ENCODE measurements around the gene OVAAL. TPM values are rescaled to one million over a fixed set of nuclear protein-coding genes. Genes with fewer than 3 reads are reported as not detected.

OVAAL gene
- total and polyA plus RNA-seq, 2 donors (not counting 1 experiment from before 2014, with no cell fraction given): not detected

GRCh38 chr1:180555411-180555810 is 3.4 kb upstream of the OVAAL start:
- TF ChIP-seq EZH2 (IDR thresholded peaks at IDR 0.05; ENCODE audit: low read length, missing control alignments): no peak
- no peak for TF ChIP-seq CTCF (conservative IDR thresholded peaks at IDR 0.05 in 1 of 2, IDR thresholded peaks at IDR 0.05 in 1 of 2; ENCODE audit: low read depth in 1 of 2, low read length in 2 of 2)
- H3K79me2 ChIP-seq (ENCODE audit: control insufficient read depth, insufficient read depth, low read length): no peaks in the 10 kb centered on the region
- no peak overlapping the region for H3K4me2 ChIP-seq (ENCODE audit: extremely low read depth, insufficient read depth, low read length)
- H4K20me1 ChIP-seq (ENCODE audit: control insufficient read depth, extremely low read depth, insufficient read depth, low read length): no peaks in the 10 kb centered on the region
- H3K27me3 ChIP-seq (ENCODE audit: control insufficient read depth, insufficient read depth, low read length): no peaks in the 10 kb centered on the region
- H3K9me3 ChIP-seq (ENCODE audit: control insufficient read depth, insufficient read depth, low read depth, low read length): no peaks in the 10 kb centered on the region
- no peaks in the 10 kb centered on the region for H3K36me3 ChIP-seq (ENCODE audit: control insufficient read depth, insufficient read depth, low read length)
- H3K27ac ChIP-seq (ENCODE audit: insufficient read depth, low read length): no peak overlapping the region
- H3K4me3 ChIP-seq (replicated peaks in 1 of 4; ENCODE audit: control extremely low read depth in 1 of 4, insufficient read depth in 1 of 4, low read depth in 3 of 4, low read length in 4 of 4): no peak overlapping the region
- no peak for DNase-seq (ENCODE audit: low read depth in 2 of 2)
- no peak overlapping the region for H2AFZ ChIP-seq (ENCODE audit: low read length)
- H3K4me1 ChIP-seq (ENCODE audit: control insufficient read depth, extremely low read depth, insufficient read depth, low read length): no peaks in the 10 kb centered on the region
- no peak overlapping the region for H3K9ac ChIP-seq (ENCODE audit: insufficient read depth, low read length)

GRCh38 chr1:180560200-180560867 is 1.6 kb downstream of the OVAAL start:
- Histone ChIP-seq H2AFZ (ENCODE audit: low read length) (no peak overlapping the region), H3K4me2 (ENCODE audit: extremely low read depth, insufficient read depth, low read length) (no peak overlapping the region)
- no peak for DNase-seq (ENCODE audit: low read depth in 2 of 2)

More at GRCh38 chr1:180560200-180560867, 1.6 kb downstream of the OVAAL start:
- H3K79me2 ChIP-seq (ENCODE audit: control insufficient read depth, insufficient read depth, low read length): no peaks in the 10 kb centered on the region
- H3K9ac ChIP-seq (ENCODE audit: insufficient read depth, low read length): no peak overlapping the region
- H3K9me3 ChIP-seq (ENCODE audit: control insufficient read depth, insufficient read depth, low read depth, low read length): no peaks in the 10 kb centered on the region
- TF ChIP-seq EZH2 (IDR thresholded peaks at IDR 0.05; ENCODE audit: low read length, missing control alignments) (no peak), CTCF (conservative IDR thresholded peaks at IDR 0.05 in 1 of 2, IDR thresholded peaks at IDR 0.05 in 1 of 2; ENCODE audit: low read depth in 1 of 2, low read length in 2 of 2) (no peak)
- H3K4me1 ChIP-seq (ENCODE audit: control insufficient read depth, extremely low read depth, insufficient read depth, low read length): peaks cover 7% of the 10 kb centered on the region
- H3K27me3 ChIP-seq (ENCODE audit: control insufficient read depth, insufficient read depth, low read length): no peaks in the 10 kb centered on the region
- no peaks in the 10 kb centered on the region for H4K20me1 ChIP-seq (ENCODE audit: control insufficient read depth, extremely low read depth, insufficient read depth, low read length)
- no peaks in the 10 kb centered on the region for H3K36me3 ChIP-seq (ENCODE audit: control insufficient read depth, insufficient read depth, low read length)
- H3K27ac ChIP-seq (ENCODE audit: insufficient read depth, low read length): no peak overlapping the region
- no peak overlapping the region for H3K4me3 ChIP-seq (replicated peaks in 1 of 4; ENCODE audit: control extremely low read depth in 1 of 4, insufficient read depth in 1 of 4, low read depth in 3 of 4, low read length in 4 of 4)

Measured in fibroblast of lung (primary cell).